ENCODE results near the gene VAC14. TPM values are rescaled to one million over a fixed set of nuclear protein-coding genes. Genes with fewer than 3 reads are reported as not detected.

Gene VAC14
- polyA plus RNA-seq, 3 donors, result 20.7 to 49.4 (median 31.1) TPM

- Mint-ChIP-seq H3K4me1 (peaks cover 46% of the 10 kb centered on the region), H3K4me3 (peak overlapping the region; percentile 92 to 96), H3K27me3 (ENCODE audit: low read depth in 3 of 3) (peaks cover 3 to 6% (median 4%) of the 10 kb centered on the region in 3 donors), H3K36me3 (peaks cover 10 to 12% of the 10 kb centered on the region in 2 donors), H3K9me3 (peaks cover 4 to 15% (median 9%) of the 10 kb centered on the region in 7 donors), H3K27ac (peak overlapping the region in 3 of 7 donors; percentile 5 to 41 (median 37))
- Histone ChIP-seq H3K9me3 (replicated peaks in 1 of 2; ENCODE audit: control insufficient read depth in 1 of 2, insufficient read depth in 1 of 2, low read length in 2 of 2) (peaks cover 6 to 8% of the 10 kb centered on the region in 2 donors), H2AFZ (ENCODE audit: insufficient read depth, low read depth, low read length, poor library complexity, severe bottlenecking) (no peak overlapping the region), H3K4me2 (replicated peaks; ENCODE audit: extremely low read depth, low read length, poor library complexity, severe bottlenecking) (peak overlapping the region; percentile 84), H3K9ac (ENCODE audit: insufficient read depth, low read length, poor library complexity, severe bottlenecking) (no peak overlapping the region), H3K27ac (ENCODE audit: low read depth in 1 of 2, low read length in 2 of 2) (no peak overlapping the region), H3K4me3 (replicated peaks in 1 of 3; ENCODE audit: low read depth in 2 of 3, low read length in 3 of 3) (peak overlapping the region in 1 of 3 experiments; percentile 83), H4K20me1 (ENCODE audit: insufficient read depth, low read length) (peaks cover 24% of the 10 kb centered on the region), H3K27me3 (ENCODE audit: control insufficient read depth in 2 of 2, insufficient read depth in 2 of 2, low read length in 2 of 2) (no peaks in the 10 kb centered on the region), H3K36me3 (replicated peaks in 1 of 2; ENCODE audit: control insufficient read depth in 1 of 2, insufficient read depth in 2 of 2, low read length in 2 of 2) (peaks cover 0 to 13% of the 10 kb centered on the region in 2 donors), H3K4me1 (ENCODE audit: control insufficient read depth in 1 of 2, insufficient read depth in 2 of 2, low read length in 2 of 2) (peaks cover 26 to 32% of the 10 kb centered on the region in 2 donors), H3K79me2 (ENCODE audit: insufficient read depth, low read length) (peaks cover 40% of the 10 kb centered on the region)
- no peak for DNase-seq
- no peak for TF ChIP-seq CTCF (IDR thresholded peaks at IDR 0.05)
- intact Hi-C loops (cut with micrococcal nuclease), result loop anchor here in 1 of 2 donors (10.0 kb wide), 1 partner anchor 483 kb away; the partner anchor contains the start of gene CMTR2
- WGBS (ENCODE audit: insufficient coverage), result 87% methylated on average over 3 of the region's 3 CpGs
Measured at GRCh38 chr16:70801611-70802010, 653 bp upstream of the VAC14 start.

- Mint-ChIP-seq H3K9me3 (peaks cover 4 to 15% (median 9%) of the 10 kb centered on the region in 7 donors), H3K4me3 (peak overlapping the region; percentile 92 to 96), H3K27ac (peak overlapping the region; percentile 92 to 98 (median 97)), H3K27me3 (ENCODE audit: low read depth in 3 of 3) (peaks cover 0 to 3% (median 2%) of the 10 kb centered on the region in 3 donors), H3K4me1 (peaks cover 51% of the 10 kb centered on the region), H3K36me3 (peaks cover 10 to 14% of the 10 kb centered on the region in 2 donors)
- peak in 2 of 3 donors; percentile 17 to 32 for DNase-seq
- peak overlapping the region; percentile 91 to 93 for H3K27ac ChIP-seq (ENCODE audit: low read depth in 1 of 2, low read length in 2 of 2)
- H3K9ac ChIP-seq (ENCODE audit: insufficient read depth, low read length, poor library complexity, severe bottlenecking), result peak overlapping the region; percentile 95
- H3K36me3 ChIP-seq (replicated peaks in 1 of 2; ENCODE audit: control insufficient read depth in 1 of 2, insufficient read depth in 2 of 2, low read length in 2 of 2), result peaks cover 0 to 13% of the 10 kb centered on the region in 2 donors
- intact Hi-C loops (cut with micrococcal nuclease), result loop anchor here in 1 of 2 donors (10.0 kb wide), 1 partner anchor 484 kb away; the partner anchor contains the start of gene CMTR2
- TF ChIP-seq CTCF (IDR thresholded peaks at IDR 0.05), result no peak
- peaks cover 37% of the 10 kb centered on the region for H4K20me1 ChIP-seq (ENCODE audit: insufficient read depth, low read length)
- H2AFZ ChIP-seq (ENCODE audit: insufficient read depth, low read depth, low read length, poor library complexity, severe bottlenecking), result peak overlapping the region; percentile 83
- H3K27me3 ChIP-seq (ENCODE audit: control insufficient read depth in 2 of 2, insufficient read depth in 2 of 2, low read length in 2 of 2), result no peaks in the 10 kb centered on the region
- peak overlapping the region; percentile 75 to 90 (median 83) for H3K4me3 ChIP-seq (replicated peaks in 1 of 3; ENCODE audit: low read depth in 2 of 3, low read length in 3 of 3)
- 5% methylated on average over 7 of the region's 7 CpGs for WGBS (ENCODE audit: insufficient coverage)
- peaks cover 53% of the 10 kb centered on the region for H3K79me2 ChIP-seq (ENCODE audit: insufficient read depth, low read length)
- peak overlapping the region; percentile 84 for H3K4me2 ChIP-seq (replicated peaks; ENCODE audit: extremely low read depth, low read length, poor library complexity, severe bottlenecking)
- H3K4me1 ChIP-seq (ENCODE audit: control insufficient read depth in 1 of 2, insufficient read depth in 2 of 2, low read length in 2 of 2), result peaks cover 27 to 39% of the 10 kb centered on the region in 2 donors
- peaks cover 6 to 8% of the 10 kb centered on the region in 2 donors for H3K9me3 ChIP-seq (replicated peaks in 1 of 2; ENCODE audit: control insufficient read depth in 1 of 2, insufficient read depth in 1 of 2, low read length in 2 of 2)
Measured at GRCh38 chr16:70800311-70800710, 647 bp downstream of the VAC14 start.
